Effector CD8-positive, alpha-beta T cell (primary cell): ENCODE results near the gene ATG101.

Experiments
- DNase-seq: peaks from one replicate; lab custom pipeline; 2025; lab: John Stamatoyannopoulos, UW

ATG101 gene

DNA sequence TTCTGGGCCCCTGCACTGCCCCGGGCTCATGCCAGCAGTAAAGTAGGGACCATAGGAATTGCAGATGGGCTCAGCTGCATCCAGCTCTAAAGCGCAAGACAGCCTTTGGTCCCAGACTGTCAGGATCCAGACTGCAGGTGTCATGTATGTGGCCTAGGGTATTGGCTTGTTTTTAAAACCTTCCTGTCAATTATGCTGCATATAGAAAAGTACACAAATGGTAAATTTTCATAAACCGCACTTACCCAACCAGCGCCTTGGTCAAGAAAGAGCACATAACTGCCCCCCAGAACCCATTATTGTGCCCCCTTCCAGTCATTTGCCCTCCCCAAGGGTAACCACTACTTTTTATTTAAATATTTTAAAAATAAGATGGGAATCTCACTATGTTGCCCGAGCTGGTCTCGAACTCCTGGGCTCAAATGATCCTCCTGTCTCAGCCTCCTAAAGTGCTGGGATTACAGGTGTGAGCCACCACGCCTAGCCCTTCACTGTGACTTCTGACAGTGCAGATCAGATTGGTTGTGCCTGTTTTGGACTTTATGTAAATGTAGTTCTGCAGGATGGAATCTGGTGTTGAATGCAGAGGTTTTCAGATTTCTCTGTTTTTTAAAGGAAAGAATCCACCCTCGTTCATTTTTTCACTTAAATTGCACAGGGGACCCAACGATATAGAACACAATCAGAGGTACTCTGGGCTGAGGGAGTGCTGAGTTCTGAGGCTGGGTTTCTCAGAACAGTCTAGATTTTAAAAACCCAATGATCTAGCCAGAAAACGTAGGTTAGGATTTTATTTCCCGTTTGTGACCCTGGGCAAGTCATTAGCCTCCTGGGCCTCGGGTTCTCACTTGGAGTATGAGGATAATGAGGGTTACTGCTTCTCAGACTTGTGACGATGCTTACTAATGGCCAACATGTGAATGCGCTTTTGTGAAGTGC is 11.9 kb upstream of the ATG101 start:
- no peak for DNase-seq

DNA sequence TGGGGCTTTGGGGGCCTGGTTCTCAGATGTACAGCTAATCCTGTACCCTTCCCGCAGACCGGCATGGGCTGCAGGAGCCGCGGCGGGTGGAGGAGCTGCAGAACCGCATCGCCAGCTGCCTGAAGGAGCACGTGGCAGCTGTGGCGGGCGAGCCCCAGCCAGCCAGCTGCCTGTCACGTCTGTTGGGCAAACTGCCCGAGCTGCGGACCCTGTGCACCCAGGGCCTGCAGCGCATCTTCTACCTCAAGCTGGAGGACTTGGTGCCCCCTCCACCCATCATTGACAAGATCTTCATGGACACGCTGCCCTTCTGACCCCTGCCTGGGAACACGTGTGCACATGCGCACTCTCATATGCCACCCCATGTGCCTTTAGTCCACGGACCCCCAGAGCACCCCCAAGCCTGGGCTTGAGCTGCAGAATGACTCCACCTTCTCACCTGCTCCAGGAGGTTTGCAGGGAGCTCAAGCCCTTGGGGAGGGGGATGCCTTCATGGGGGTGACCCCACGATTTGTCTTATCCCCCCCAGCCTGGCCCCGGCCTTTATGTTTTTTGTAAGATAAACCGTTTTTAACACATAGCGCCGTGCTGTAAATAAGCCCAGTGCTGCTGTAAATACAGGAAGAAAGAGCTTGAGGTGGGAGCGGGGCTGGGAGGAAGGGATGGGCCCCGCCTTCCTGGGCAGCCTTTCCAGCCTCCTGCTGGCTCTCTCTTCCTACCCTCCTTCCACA is 11.0 kb upstream of the ATG101 start:
- no peak for DNase-seq

DNA sequence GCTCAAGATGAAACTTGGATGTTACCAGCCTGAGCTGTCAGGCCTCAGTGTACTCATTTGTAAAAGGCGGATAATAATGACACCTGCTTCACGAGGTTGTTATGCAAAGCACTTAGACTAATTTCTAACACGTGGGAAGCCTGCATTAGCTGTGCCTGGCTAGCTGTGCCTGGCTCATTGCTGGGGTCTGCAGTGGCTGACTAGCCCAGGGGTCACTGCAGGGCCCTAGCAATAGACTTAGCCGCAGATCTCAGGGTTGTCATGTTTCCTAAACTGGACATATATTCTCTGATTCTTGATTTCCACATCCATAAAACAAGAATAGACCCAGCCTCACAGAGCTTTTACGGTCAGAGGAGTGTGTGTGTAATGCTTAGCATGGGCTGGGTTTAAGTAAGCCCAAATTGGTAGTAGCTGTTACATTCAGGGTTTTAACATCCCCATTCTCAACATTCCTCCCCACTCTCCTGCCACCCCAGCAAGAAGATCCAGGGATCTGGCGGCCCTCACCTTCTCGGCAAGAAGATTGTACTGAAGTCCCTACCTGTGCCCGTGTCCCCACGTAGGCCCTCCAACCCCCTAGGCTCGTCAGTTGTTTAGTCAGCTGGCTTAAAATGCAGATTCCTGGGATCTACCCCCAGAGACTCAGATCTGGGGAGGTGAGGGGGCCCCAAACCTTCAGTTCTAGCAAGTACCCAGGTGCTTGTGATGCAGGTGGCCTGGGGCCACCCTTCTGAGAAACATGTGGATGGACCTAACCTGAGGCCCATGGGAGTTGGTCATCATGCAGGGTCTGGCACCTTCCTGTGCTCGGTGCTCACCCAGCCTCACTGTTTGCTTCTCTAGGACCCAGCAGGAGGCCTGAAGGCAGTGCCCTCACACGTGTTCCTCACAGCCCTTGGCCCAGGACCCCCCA is 9.9 kb upstream of the ATG101 start:
- no peak for DNase-seq

- DNase-seq, result no peak
These were observed 9.1 kb upstream of the ATG101 start for GRCh38 chr12:52060498-52061177.

DNA sequence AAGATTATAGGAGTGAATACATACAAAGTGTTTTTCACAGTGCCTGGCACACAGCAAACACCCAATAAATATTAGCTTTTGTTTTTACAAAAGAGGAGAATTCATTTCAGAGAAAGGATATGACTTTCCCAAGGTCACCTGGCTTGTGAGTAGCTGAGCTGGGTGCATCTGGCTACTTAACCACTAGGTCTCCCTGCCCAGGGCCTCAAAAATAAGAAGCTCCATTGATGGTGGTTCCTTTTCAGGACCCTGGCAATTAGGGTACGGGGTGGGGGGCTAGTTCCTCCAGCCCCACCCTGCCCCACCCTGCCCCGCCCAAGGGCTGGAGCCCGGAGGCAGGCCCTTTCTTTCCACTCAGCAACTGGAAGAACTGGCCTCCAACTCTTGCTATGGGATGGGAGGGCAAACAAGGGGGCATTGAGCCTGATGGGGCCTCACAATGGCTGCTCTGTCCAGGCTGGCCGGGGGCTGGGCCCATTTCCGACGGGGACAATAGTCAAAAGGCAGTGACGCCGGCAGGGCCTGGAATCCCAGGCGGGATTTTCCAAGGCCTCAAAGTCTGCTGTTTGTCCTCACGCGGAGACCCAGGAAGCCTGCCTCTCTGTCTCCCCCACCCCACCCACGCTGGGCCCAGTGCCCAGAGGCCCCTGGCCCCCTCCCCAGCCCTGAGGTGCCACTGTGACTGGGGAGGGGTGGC is 8.2 kb upstream of the ATG101 start:
- no peak for DNase-seq

GRCh38 chr12:52062167-52063081 is 7.4 kb upstream of the ATG101 start:
- no peak for DNase-seq

- DNase-seq, result no peak
These were observed 6.5 kb upstream of the ATG101 start for GRCh38 chr12:52063082-52063924.

- no peak for DNase-seq
These were observed 5.7 kb upstream of the ATG101 start for GRCh38 chr12:52063981-52064649.

- no peak for DNase-seq
These were observed 3.3 kb upstream of the ATG101 start for GRCh38 chr12:52066346-52067080.

- DNase-seq, result no peak
These were observed 2.8 kb upstream of the ATG101 start for GRCh38 chr12:52067081-52067374.

- no peak for DNase-seq
These were observed 577 bp downstream of the ATG101 start for GRCh38 chr12:52070185-52070925.

- no peak for DNase-seq
These were observed 4.0 kb downstream of the ATG101 start for GRCh38 chr12:52073531-52074381.

DNA sequence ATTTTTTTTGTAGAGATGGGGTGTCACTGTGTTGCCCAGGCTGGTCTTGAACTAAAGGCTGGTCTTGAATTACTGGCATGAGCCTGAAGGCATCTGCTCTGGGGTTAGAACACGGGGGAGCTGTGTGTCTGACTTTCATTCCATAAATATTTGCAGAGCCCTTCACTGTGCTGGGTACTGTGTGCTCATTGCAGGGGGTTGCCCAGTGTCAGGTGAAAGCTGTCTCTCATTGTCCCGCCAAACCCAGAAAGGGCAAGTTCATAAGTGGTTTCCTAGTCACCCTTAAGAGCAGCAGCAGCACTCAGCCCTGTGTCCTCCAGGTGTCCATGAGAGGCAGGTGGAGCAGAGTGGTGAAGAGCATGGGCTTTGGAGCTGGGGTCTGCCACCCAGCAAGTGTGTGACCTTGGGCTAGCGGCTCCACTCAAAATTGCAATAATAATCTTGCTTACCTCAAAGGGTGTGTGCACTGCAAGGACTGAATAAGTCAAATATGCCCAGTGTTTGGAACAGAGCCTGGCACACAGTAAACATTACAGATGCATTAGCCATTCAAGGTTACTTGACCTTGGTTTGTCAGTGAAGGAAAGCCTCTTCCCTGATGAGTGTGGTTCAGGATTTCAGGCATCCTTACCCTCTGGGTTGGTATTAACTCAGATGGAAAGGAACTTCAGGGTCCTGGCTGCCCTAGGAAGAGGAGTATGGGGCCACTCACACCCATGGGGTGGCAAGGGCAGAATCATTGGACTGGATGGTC is 5.4 kb downstream of the ATG101 start:
- DNase-seq, result no peak

DNA sequence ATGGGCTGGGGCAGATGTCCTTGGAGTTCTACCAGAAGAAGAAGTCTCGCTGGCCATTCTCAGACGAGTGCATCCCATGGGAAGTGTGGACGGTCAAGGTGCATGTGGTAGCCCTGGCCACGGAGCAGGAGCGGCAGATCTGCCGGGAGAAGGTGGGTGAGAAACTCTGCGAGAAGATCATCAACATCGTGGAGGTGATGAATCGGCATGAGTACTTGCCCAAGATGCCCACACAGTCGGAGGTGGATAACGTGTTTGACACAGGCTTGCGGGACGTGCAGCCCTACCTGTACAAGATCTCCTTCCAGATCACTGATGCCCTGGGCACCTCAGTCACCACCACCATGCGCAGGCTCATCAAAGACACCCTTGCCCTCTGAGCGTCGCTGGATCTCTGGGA is 7.0 kb downstream of the ATG101 start:
- DNase-seq, result no peak

DNA sequence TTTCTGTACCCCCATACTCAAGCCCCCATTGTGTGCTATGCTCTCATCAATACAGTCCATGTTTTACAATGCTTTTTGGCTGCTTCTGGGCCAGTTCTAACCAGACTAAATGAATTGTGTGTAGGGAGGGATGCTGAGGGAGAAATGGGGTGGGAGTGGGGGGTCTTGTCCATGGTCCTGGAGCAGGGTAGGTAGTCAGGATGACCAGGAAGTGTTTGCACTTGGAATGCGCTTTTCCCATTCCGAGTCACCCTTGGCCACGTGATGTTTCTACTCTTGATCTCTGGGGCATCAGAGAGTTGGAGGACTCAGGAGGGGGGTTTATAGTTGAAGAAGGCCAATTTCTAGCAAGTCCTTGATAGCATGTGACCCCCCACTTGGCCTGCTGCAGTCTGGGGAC is 8.5 kb downstream of the ATG101 start:
- DNase-seq, result no peak
